MM.1S (cell line): ENCODE data around the gene MCM9.

Experiments used
- CTCF ChIP-seq: fragments of 300-600 bp; sonication (generic); IDR thresholded peaks from 2 replicates; pipeline ENCODE4 v1.5.1; 2016; ENCODE audit warnings: antibody characterized with exemption, low read length, mixed read lengths
- EZH2phosphoT487 ChIP-seq: fragments of 300-600 bp; sonication (generic); IDR thresholded peaks from 2 replicates; pipeline ENCODE4 v1.6.1; 2018; ENCODE audit warnings: antibody characterized with exemption, low read length

- no peak for TF ChIP-seq EZH2phosphoT487
- no peak for TF ChIP-seq CTCF
These were observed 133.7 kb downstream of the MCM9 start for GRCh38 chr6:118801257-118801656.
